PFSK-1 (cell line): ENCODE results near the gene SCYL2.

Experiments used
- FOXP2 ChIP-seq: optimal IDR thresholded peaks from 2 replicates; pipeline ENCODE3; 2011; ENCODE audit warnings: borderline replicate concordance, control low read depth, inconsistent platforms; ENCODE audit not compliant: insufficient read depth; ENCODE audit errors: extremely low read length, extremely low read depth
- POLR2AphosphoS5 ChIP-seq: IDR thresholded peaks from 2 replicates; pipeline ENCODE4 v1.6.1; 2012; ENCODE audit warnings: low read depth, mild to moderate bottlenecking, control low read depth, low read length, moderate library complexity
- SIN3A ChIP-seq: IDR thresholded peaks from 2 replicates; pipeline ENCODE4 v1.6.1; 2012; ENCODE audit warnings: mild to moderate bottlenecking, low read length, moderate library complexity, borderline replicate concordance; ENCODE audit not compliant: insufficient read depth
- TAF1 ChIP-seq: IDR thresholded peaks from 2 replicates; pipeline ENCODE4 v1.6.1; 2012; ENCODE audit warnings: low read length, control low read depth, borderline replicate concordance; ENCODE audit not compliant: insufficient read depth
- TF ChIP-seq, protein P1 (sequence below), 2 experiments: IDR thresholded peaks; 2 replicates each; pipeline versions ENCODE4 v1.6.1 to v1.8.0; 2011 to 2012; ENCODE audit warnings: low read depth in 2 of 2, low read length in 2 of 2, control low read depth in 1 of 2, inconsistent platforms in 1 of 2, mild to moderate bottlenecking in 1 of 2, moderate library complexity in 1 of 2; ENCODE audit not compliant: insufficient read depth in 1 of 2

The SCYL2 gene

DNA sequence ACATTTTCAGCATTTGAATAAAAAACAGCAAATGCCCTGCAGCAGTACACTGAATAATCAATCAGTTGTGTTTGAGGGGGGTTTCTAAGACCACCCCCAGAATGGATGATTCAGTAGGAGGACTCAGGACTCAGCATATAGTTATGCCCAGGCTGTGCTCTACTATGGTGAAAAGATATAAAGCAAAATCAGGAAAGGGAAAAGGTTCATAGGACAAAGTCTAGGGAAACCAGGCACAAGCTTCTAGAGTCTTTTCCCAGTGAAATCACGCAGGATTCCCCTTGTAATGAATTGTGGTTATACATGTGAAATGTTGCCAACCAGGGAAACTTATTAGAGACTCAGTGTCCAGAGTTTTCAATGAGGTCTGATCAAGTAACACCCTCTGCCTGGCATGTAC is 64.9 kb downstream of the SCYL2 start:
- TF ChIP-seq SIN3A, result no peak
- no peak for TF ChIP-seq POLR2AphosphoS5
- TF ChIP-seq, protein P1, sequence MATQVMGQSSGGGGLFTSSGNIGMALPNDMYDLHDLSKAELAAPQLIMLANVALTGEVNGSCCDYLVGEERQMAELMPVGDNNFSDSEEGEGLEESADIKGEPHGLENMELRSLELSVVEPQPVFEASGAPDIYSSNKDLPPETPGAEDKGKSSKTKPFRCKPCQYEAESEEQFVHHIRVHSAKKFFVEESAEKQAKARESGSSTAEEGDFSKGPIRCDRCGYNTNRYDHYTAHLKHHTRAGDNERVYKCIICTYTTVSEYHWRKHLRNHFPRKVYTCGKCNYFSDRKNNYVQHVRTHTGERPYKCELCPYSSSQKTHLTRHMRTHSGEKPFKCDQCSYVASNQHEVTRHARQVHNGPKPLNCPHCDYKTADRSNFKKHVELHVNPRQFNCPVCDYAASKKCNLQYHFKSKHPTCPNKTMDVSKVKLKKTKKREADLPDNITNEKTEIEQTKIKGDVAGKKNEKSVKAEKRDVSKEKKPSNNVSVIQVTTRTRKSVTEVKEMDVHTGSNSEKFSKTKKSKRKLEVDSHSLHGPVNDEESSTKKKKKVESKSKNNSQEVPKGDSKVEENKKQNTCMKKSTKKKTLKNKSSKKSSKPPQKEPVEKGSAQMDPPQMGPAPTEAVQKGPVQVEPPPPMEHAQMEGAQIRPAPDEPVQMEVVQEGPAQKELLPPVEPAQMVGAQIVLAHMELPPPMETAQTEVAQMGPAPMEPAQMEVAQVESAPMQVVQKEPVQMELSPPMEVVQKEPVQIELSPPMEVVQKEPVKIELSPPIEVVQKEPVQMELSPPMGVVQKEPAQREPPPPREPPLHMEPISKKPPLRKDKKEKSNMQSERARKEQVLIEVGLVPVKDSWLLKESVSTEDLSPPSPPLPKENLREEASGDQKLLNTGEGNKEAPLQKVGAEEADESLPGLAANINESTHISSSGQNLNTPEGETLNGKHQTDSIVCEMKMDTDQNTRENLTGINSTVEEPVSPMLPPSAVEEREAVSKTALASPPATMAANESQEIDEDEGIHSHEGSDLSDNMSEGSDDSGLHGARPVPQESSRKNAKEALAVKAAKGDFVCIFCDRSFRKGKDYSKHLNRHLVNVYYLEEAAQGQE (IDR thresholded peaks at IDR 0.05; ENCODE audit: insufficient read depth in 1 of 2, low read depth in 2 of 2, low read length in 2 of 2), result no peak
- TF ChIP-seq TAF1, result no peak
- no peak for TF ChIP-seq FOXP2

DNA sequence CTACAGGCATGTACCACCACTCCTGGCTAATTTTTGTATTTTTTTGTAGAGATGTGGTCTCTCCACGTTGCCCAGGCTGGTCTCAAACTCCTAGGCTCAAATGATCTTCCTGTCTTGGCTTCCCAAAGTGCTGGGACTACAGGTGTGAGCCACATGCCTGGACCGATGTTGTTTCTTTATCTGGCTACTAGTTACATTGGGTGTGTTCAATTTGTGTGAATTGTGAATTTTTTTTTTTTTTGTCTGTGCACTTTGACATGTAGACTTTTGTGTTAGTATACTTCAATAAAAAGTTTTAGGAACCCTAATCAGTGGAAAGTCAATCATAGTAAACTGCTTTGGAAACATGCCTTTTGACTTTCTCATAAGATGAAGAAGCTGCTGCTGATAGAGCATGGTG is 65.9 kb downstream of the SCYL2 start:
- TF ChIP-seq, protein P1 (IDR thresholded peaks at IDR 0.05; ENCODE audit: insufficient read depth in 1 of 2, low read depth in 2 of 2, low read length in 2 of 2), result no peak
- TF ChIP-seq SIN3A (no peak), TAF1 (no peak), POLR2AphosphoS5 (no peak), FOXP2 (no peak)

DNA sequence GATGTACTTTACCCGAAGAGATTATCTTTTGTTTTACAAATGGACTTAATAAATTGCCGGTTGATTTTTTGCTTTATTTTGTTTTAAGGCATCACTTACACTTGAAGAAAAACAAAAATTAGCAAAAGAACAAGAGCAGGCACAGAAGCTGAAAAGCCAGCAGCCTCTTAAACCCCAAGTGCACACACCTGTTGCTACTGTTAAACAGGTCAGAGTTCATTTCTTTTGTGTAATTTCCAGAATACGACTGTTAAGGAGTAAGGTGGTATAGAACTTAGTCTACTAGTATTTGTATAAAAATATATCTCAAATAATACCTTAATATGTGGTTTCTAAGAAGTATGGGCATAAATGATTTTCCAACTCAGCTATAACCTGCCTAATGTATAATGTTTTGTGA is 70.3 kb downstream of the SCYL2 start:
- TF ChIP-seq, protein P1 (IDR thresholded peaks at IDR 0.05; ENCODE audit: insufficient read depth in 1 of 2, low read depth in 2 of 2, low read length in 2 of 2), result no peak
- TF ChIP-seq POLR2AphosphoS5 (no peak), TAF1 (no peak), FOXP2 (no peak), SIN3A (no peak)

DNA sequence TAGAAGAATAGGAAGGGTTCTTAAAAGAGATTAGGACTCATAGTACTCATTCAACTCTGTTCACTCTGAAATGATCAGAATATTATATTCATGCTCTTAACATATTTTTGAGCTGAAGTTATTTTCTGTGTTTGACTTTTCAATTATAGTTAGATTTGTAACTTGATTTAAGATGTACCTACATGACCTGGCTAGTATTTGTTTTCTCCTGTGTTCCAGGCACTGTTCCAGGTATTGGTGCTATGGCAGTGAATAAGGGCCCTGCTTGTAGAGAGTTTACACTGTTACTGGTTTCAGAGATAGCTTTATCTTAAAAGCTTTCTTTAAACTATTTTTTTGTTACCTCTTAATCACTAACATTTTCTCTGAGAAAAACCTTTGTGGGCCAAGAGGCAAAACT is 70.8 kb downstream of the SCYL2 start:
- TF ChIP-seq POLR2AphosphoS5 (no peak), TAF1 (no peak), FOXP2 (no peak), SIN3A (no peak)
- TF ChIP-seq, protein P1 (IDR thresholded peaks at IDR 0.05; ENCODE audit: insufficient read depth in 1 of 2, low read depth in 2 of 2, low read length in 2 of 2), result no peak

DNA sequence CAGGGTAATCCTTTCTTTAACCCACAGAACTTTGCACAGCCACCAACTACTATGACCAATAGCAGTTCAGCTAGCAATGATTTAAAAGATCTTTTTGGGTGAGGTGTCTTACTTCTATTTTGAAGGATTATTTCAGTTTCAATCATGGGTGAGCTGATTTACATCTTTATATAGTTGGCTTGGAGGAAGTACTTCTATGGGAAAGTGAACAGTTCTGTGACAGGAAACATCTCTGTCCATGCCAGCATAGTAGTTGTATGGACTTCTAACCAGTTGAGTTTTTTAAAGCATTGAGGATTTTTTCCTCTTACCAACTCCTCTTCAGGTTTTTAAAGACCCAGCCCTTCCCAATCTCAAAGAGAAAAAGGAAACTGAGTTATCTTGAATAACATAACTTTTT is 72.1 kb downstream of the SCYL2 start:
- TF ChIP-seq SIN3A (no peak), FOXP2 (no peak), TAF1 (no peak), POLR2AphosphoS5 (no peak)
- TF ChIP-seq, protein P1 (IDR thresholded peaks at IDR 0.05; ENCODE audit: insufficient read depth in 1 of 2, low read depth in 2 of 2, low read length in 2 of 2), result no peak
